ENCODE data around the gene PKN3.
"Not testable (repeated sequence)": the region's sequence is repeated elsewhere in the genome, so short reads cannot be mapped to it uniquely, and the experiment has no call there.

Gene PKN3

GRCh38 chr9:128690684-128691034 is 11.6 kb upstream of the PKN3 start:
- no peak for DNase-seq (ENCODE audit: low read depth in 1 of 2, low spot score in 1 of 2)

- DNase-seq (ENCODE audit: low read depth in 1 of 2, low spot score in 1 of 2): not testable (repeated sequence)
These were observed 8.6 kb upstream of the PKN3 start for GRCh38 chr9:128693738-128694137.

- no peak for DNase-seq (ENCODE audit: low read depth in 1 of 2, low spot score in 1 of 2)
These were observed 8.0 kb upstream of the PKN3 start for GRCh38 chr9:128694344-128694743.

GRCh38 chr9:128696923-128697707 is 5.2 kb upstream of the PKN3 start:
- DNase-seq (ENCODE audit: low read depth in 1 of 2, low spot score in 1 of 2): no peak

- DNase-seq (ENCODE audit: low read depth in 1 of 2, low spot score in 1 of 2): not testable (repeated sequence)
These were observed 3.1 kb upstream of the PKN3 start for GRCh38 chr9:128699096-128699795.

GRCh38 chr9:128701227-128701854 is 962 bp upstream of the PKN3 start:
- DNase-seq (ENCODE audit: low read depth in 1 of 2, low spot score in 1 of 2): no peak

GRCh38 chr9:128702949-128703615 is 779 bp downstream of the PKN3 start:
- DNase-seq (ENCODE audit: low read depth in 1 of 2, low spot score in 1 of 2): peak in 1 of 2 donors; percentile 27

GRCh38 chr9:128703616-128704355 is 1.5 kb downstream of the PKN3 start:
- DNase-seq (ENCODE audit: low read depth in 1 of 2, low spot score in 1 of 2): no peak

- DNase-seq (ENCODE audit: low read depth in 1 of 2, low spot score in 1 of 2): no peak
These were observed 2.0 kb downstream of the PKN3 start for GRCh38 chr9:128704356-128704670.

- no peak for DNase-seq (ENCODE audit: low read depth in 1 of 2, low spot score in 1 of 2)
These were observed 3.0 kb downstream of the PKN3 start for GRCh38 chr9:128705051-128705965.

- no peak for DNase-seq (ENCODE audit: low read depth in 1 of 2, low spot score in 1 of 2)
These were observed 3.7 kb downstream of the PKN3 start for GRCh38 chr9:128706045-128706444.

- DNase-seq (ENCODE audit: low read depth in 1 of 2, low spot score in 1 of 2): no peak
These were observed 4.5 kb downstream of the PKN3 start for GRCh38 chr9:128706671-128707381.

GRCh38 chr9:128707446-128707845 is 5.1 kb downstream of the PKN3 start:
- DNase-seq (ENCODE audit: low read depth in 1 of 2, low spot score in 1 of 2): no peak

- DNase-seq (ENCODE audit: low read depth in 1 of 2, low spot score in 1 of 2): no peak
These were observed 10.4 kb downstream of the PKN3 start for GRCh38 chr9:128712451-128713410.

GRCh38 chr9:128713411-128713780 is 11.1 kb downstream of the PKN3 start:
- no peak for DNase-seq (ENCODE audit: low read depth in 1 of 2, low spot score in 1 of 2)

GRCh38 chr9:128713941-128714573 is 11.8 kb downstream of the PKN3 start:
- DNase-seq (ENCODE audit: low read depth in 1 of 2, low spot score in 1 of 2): no peak

GRCh38 chr9:128714586-128715435 is 12.5 kb downstream of the PKN3 start:
- no peak for DNase-seq (ENCODE audit: low read depth in 1 of 2, low spot score in 1 of 2)
